Skeletal muscle tissue (tissue), 4 donors: ENCODE results near the gene CDHR3. TPM values are rescaled to one million over a fixed set of nuclear protein-coding genes. Genes with fewer than 3 reads are reported as not detected.

ENCODE experiments used
- H3K27ac ChIP-seq: one replicate; pipeline ENCODE4 v1.7.0; 2013; ENCODE audit warnings: mild to moderate bottlenecking, low read depth, low read length, inconsistent platforms
- H3K27me3 ChIP-seq, 3 donors: one replicate each; pipeline ENCODE4 v1.7.0; 2013; ENCODE audit warnings: low read length in 3 of 3; ENCODE audit not compliant: control insufficient read depth in 3 of 3, insufficient read depth in 3 of 3
- H3K36me3 ChIP-seq, 3 donors: one replicate each; pipeline ENCODE4 v1.7.0; 2013; ENCODE audit warnings: low read length in 3 of 3; ENCODE audit not compliant: control insufficient read depth in 3 of 3, insufficient read depth in 3 of 3
- H3K4me1 ChIP-seq, 3 donors: one replicate each; pipeline ENCODE4 v1.7.0; 2013; ENCODE audit warnings: low read length in 3 of 3, mild to moderate bottlenecking in 3 of 3; ENCODE audit not compliant: control insufficient read depth in 3 of 3, insufficient read depth in 3 of 3
- H3K4me3 ChIP-seq, 3 donors: one replicate each; pipeline ENCODE4 v1.7.0; 2013; ENCODE audit warnings: low read length in 3 of 3
- H3K9ac ChIP-seq, 3 donors: one replicate each; pipeline ENCODE4 v1.7.0; 2013; ENCODE audit warnings: low read length in 3 of 3, mild to moderate bottlenecking in 3 of 3, moderate library complexity in 2 of 3, low read depth in 1 of 3
- H3K9me3 ChIP-seq, 3 donors: one replicate each; pipeline ENCODE4 v1.7.0; 2013; ENCODE audit warnings: low read length in 3 of 3; ENCODE audit not compliant: control insufficient read depth in 3 of 3
- total RNA-seq: library from RNA; depleted of rRNA; stranded (reverse); fragments of >200 nt; gene quantifications from one replicate; pipeline ENCODE4 v1.2.3, GENCODE V29; 2014
- donor health status: Osteomylitis.

The CDHR3 gene
- total RNA-seq, 1 donor from 2014 or later, result 12.0 TPM

GRCh38 chr7:106068538-106068961 lies 105.5 kb downstream of the CDHR3 start:
- Histone ChIP-seq H3K9me3 (no peaks in the 10 kb centered on the region), H3K4me1 (peaks cover 23 to 48% (median 47%) of the 10 kb centered on the region in 3 donors), H3K9ac (no peak overlapping the region), H3K36me3 (no peaks in the 10 kb centered on the region), H3K27me3 (no peaks in the 10 kb centered on the region), H3K4me3 (no peak overlapping the region), H3K27ac (no peak overlapping the region)

DNA sequence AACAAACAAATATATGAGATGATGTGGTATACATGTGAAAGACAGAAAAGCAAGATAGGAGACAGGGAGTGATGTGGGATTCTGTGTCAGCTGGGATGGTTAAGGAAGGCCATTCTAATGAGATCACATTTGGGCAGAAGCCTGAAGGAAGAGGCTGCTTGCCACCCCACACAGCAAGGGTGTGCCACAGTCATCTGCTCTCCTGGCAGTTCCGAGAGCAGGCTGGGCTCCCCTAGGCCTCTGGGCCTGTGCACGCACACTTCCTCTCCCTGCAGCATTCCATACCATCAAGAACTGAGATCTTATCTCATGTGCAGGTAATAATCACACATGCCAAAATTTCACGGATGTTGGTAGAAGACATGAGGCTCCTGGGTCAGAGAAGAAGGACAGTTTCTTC lies 105.9 kb downstream of the CDHR3 start:
- Histone ChIP-seq H3K27ac (no peak overlapping the region), H3K9ac (no peak overlapping the region), H3K4me1 (peaks cover 23 to 52% (median 51%) of the 10 kb centered on the region in 3 donors), H3K36me3 (no peaks in the 10 kb centered on the region), H3K27me3 (no peaks in the 10 kb centered on the region), H3K4me3 (no peak overlapping the region), H3K9me3 (no peaks in the 10 kb centered on the region)

DNA sequence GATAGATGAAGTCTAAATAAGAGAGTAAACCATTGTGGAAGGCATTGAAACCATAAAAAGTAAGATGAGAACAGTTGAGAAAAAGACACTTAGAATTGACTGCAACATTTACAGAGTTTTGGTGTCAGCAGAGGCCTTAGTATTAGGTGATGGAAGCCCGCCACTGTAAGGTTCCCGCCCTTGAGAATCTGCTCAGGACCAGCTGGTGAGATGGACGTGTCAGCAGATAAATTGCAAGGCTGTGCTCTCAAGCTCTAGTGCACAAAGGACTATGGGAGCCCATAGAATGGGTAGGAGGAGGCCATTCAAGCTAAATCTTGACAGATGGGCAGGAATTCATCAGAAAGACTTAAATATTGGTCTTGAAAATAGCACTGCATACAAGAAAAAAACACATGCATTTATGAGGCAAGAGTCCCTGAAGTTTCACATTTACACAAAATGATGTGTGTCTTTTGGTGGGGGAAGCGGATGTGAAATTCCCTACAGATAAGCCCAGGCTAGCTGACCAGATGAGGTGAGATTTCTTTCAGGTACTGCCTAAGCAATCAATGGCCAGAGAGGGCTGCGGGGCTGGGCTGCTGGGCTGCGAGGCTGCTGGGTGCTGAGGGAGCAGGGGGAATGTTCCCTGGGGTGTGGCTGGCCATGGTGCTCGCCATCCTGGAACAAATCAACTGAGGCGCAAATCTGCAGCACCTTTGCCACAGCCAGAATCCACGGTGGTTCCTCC lies 106.6 kb downstream of the CDHR3 start:
- no peaks in the 10 kb centered on the region for H3K27me3 ChIP-seq
- peaks cover 16 to 52% (median 51%) of the 10 kb centered on the region in 3 donors for H3K4me1 ChIP-seq
- H3K36me3 ChIP-seq, result no peaks in the 10 kb centered on the region
- H3K9ac ChIP-seq, result no peak overlapping the region
- H3K27ac ChIP-seq, result no peak overlapping the region
- H3K4me3 ChIP-seq, result no peak overlapping the region
- no peaks in the 10 kb centered on the region for H3K9me3 ChIP-seq

- Histone ChIP-seq H3K9me3 (no peaks in the 10 kb centered on the region), H3K4me1 (peaks cover 11 to 49% (median 46%) of the 10 kb centered on the region in 3 donors), H3K4me3 (no peak overlapping the region), H3K27me3 (no peaks in the 10 kb centered on the region), H3K27ac (no peak overlapping the region), H3K36me3 (no peaks in the 10 kb centered on the region), H3K9ac (no peak overlapping the region)
Observed at GRCh38 chr7:106070201-106070551, 107.1 kb downstream of the CDHR3 start.

- no peaks in the 10 kb centered on the region for H3K27me3 ChIP-seq
- H3K9me3 ChIP-seq, result no peaks in the 10 kb centered on the region
- peak overlapping the region; percentile 59 for H3K27ac ChIP-seq
- no peak overlapping the region for H3K9ac ChIP-seq
- H3K36me3 ChIP-seq, result no peaks in the 10 kb centered on the region
- no peak overlapping the region for H3K4me3 ChIP-seq
- peaks cover 6 to 44% (median 41%) of the 10 kb centered on the region in 3 donors for H3K4me1 ChIP-seq
Observed at GRCh38 chr7:106070567-106071254, 107.6 kb downstream of the CDHR3 start.

DNA sequence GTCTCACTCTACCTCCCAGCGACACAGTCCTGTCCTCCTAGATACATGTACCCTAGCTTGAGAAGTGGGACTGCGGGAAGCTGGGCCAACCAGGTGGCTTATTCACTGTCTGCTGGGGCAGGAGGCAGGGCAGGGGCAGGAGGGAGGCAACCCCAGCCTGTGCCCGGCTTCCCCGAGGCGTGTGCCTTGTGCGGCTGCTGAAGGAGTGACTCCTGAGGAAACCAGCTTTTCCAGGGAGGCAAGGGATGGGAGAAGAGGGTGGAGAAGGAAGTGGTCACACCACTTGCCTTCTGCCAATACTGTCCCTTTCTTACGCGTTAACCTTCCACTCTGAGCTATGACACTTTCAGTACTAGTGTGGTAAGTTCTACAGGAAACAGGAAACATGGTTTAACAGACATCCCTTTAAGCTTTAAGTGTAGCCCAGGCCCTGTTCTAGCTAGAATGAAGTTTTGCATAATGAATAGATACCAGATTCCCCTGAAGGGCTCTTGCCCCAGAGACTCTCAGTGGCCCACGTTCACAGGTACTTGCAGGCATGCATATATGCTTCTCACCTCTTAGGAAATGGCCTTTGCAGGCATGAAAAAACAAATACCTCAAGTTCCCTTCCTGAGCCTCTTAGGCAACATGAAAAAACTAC lies 108.4 kb downstream of the CDHR3 start:
- no peaks in the 10 kb centered on the region for H3K27me3 ChIP-seq
- H3K4me3 ChIP-seq, result no peak overlapping the region
- peak overlapping the region in 1 of 3 donors; percentile 19 for H3K9ac ChIP-seq
- no peaks in the 10 kb centered on the region for H3K9me3 ChIP-seq
- no peaks in the 10 kb centered on the region for H3K36me3 ChIP-seq
- H3K27ac ChIP-seq, result peak overlapping the region; percentile 59
- peaks cover 4 to 38% (median 37%) of the 10 kb centered on the region in 3 donors for H3K4me1 ChIP-seq

DNA sequence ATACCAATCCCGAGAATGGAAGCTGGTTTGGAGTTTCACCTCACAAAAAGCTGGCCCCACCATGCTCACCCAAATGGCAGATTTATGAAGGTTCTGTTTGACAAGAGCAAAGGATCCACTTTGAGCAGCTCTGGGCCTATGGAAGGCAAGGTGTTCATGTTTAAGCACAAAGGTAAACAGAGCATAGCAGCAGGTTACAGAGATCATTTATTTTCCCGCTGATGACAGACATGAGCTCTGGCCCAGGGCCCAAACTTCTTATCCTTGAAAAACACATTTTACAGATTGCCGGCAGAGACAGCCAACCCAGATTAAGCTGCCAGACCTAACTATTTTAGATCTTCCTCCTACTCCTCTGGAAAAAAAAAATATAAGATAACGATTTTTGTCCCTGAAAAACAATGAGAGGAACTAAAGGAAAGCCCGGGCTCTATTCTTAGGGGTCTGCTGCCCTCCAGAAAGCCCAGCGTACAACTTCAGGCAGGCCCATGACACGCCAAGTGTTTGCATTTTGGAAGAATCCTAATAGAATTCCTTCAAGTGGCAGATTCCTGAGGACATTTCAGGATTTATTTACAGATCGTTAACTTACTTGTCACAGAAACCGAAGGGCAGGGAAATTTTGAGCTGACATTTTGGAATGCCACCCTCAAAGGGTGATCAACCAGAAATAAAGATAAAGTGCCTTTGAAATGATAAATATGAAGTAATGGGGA lies 109.1 kb downstream of the CDHR3 start:
- H3K36me3 ChIP-seq, result no peaks in the 10 kb centered on the region
- no peaks in the 10 kb centered on the region for H3K9me3 ChIP-seq
- H3K4me3 ChIP-seq, result no peak overlapping the region
- peak overlapping the region; percentile 59 for H3K27ac ChIP-seq
- H3K9ac ChIP-seq, result no peak overlapping the region
- peaks cover 4 to 38% (median 35%) of the 10 kb centered on the region in 3 donors for H3K4me1 ChIP-seq
- H3K27me3 ChIP-seq, result no peaks in the 10 kb centered on the region

- H3K27me3 ChIP-seq, result no peaks in the 10 kb centered on the region
- H3K9me3 ChIP-seq, result no peaks in the 10 kb centered on the region
- no peaks in the 10 kb centered on the region for H3K36me3 ChIP-seq
- H3K4me3 ChIP-seq, result no peak overlapping the region
- H3K4me1 ChIP-seq, result peaks cover 4 to 38% (median 35%) of the 10 kb centered on the region in 3 donors
- H3K27ac ChIP-seq, result no peak overlapping the region
- no peak overlapping the region for H3K9ac ChIP-seq
Observed at GRCh38 chr7:106072715-106073091, 109.6 kb downstream of the CDHR3 start.

DNA sequence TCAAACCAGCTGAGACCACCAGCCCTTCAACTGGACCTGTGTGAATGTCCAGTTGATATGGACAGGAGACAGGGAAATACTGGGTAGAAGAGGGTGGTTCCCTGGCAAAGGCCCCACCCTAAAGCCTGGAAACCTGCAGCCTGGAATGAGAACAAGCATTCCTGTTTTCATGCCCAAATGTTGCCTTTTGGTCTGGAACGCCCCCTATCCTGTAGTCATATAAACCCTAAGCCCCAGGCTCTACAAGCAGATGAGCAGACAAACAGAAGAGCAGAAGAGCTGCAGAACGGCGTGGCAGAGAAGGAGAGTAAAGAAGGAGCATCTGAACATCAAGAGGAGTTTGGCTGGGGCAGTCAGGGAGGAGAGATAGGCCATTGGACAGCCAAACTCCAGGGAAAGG lies 110.6 kb downstream of the CDHR3 start:
- Histone ChIP-seq H3K9ac (no peak overlapping the region), H3K4me3 (no peak overlapping the region), H3K27me3 (no peaks in the 10 kb centered on the region), H3K36me3 (no peaks in the 10 kb centered on the region), H3K4me1 (peaks cover 4 to 37% (median 35%) of the 10 kb centered on the region in 3 donors), H3K9me3 (no peaks in the 10 kb centered on the region), H3K27ac (no peak overlapping the region)
